Breast epithelium (tissue), 4 donors: Measurements from ENCODE around the gene RIMOC1. TPM values are rescaled to one million over a fixed set of nuclear protein-coding genes. Genes with fewer than 3 reads are reported as not detected.

Experiments
- DNase-seq, 2 donors: peaks; one replicate each; pipeline ENCODE4 v3.0.0-alpha.2; 2019; ENCODE audit warnings: low spot score in 2 of 2
- H3K27ac ChIP-seq, 2 donors: fragments of 200-600 bp; sonication (generic) in 1 of 2; one replicate each; pipeline ENCODE4 v1.5.1; 2016 to 2019; ENCODE audit warnings: mild to moderate bottlenecking in 1 of 2
- H3K27me3 ChIP-seq, 2 donors: fragments of 200-600 bp; sonication (generic) in 1 of 2; one replicate each; pipeline versions ENCODE4 v1.5.1 to v1.6.0; 2017 to 2019; ENCODE audit warnings: control low read depth in 1 of 2, mild to moderate bottlenecking in 1 of 2
- H3K36me3 ChIP-seq: fragments of 200-600 bp; one replicate; pipeline ENCODE4 v1.5.1; 2019
- H3K4me1 ChIP-seq, 2 donors: fragments of 200-600 bp; sonication (generic); one replicate each; pipeline ENCODE4 v1.5.1; 2016 to 2019; ENCODE audit warnings: control low read depth in 1 of 2
- H3K4me3 ChIP-seq, 3 donors: fragments of 200-600 bp; sonication (generic); 1 replicate in 2 of 3; 2 replicates in 1 of 3; pipeline ENCODE4 v1.5.1; 2016 to 2019; ENCODE audit warnings: mild to moderate bottlenecking in 3 of 3, moderate library complexity in 2 of 3
- H3K9me3 ChIP-seq, 2 donors: fragments of 200-600 bp; sonication (generic) in 1 of 2; one replicate each; pipeline ENCODE4 v1.5.1; 2016 to 2019; ENCODE audit warnings: control low read depth in 1 of 2
- POLR2A ChIP-seq: fragments of 450-650 bp; IDR thresholded peaks from one replicate; pipeline ENCODE4 v1.6.1; 2016; ENCODE audit warnings: antibody characterized with exemption, mild to moderate bottlenecking, moderate library complexity
- POLR2AphosphoS5 ChIP-seq, 3 donors: sonication (generic); formaldehyde crosslinking; IDR thresholded peaks; one replicate each; pipeline ENCODE4 v1.6.1; 2017; ENCODE audit warnings: antibody characterized with exemption in 3 of 3
- intact Hi-C: fragments of 100-400 bp; cut with DNase I; formaldehyde crosslinking; loops from one replicate; pipeline ENCODE4 v1.15.1; 2023; ENCODE audit warnings: low total_unique reads
- total RNA-seq, 3 donors: library from RNA; depleted of rRNA; stranded (reverse); fragments of >200 nt; gene quantifications; one replicate each; pipeline ENCODE4 v1.1.0, GENCODE V29; 2016
- TF ChIP-seq, protein P1 (sequence below), 3 donors: fragments of 450-650 bp; IDR thresholded peaks; one replicate each; pipeline ENCODE4 v1.5.1; 2016 to 2017; ENCODE audit warnings: antibody characterized with exemption in 3 of 3, mild to moderate bottlenecking in 3 of 3, moderate library complexity in 3 of 3

RIMOC1 gene
- total RNA-seq, 3 donors from 2014 or later, result 16.4 to 23.0 (median 21.7) TPM

DNA sequence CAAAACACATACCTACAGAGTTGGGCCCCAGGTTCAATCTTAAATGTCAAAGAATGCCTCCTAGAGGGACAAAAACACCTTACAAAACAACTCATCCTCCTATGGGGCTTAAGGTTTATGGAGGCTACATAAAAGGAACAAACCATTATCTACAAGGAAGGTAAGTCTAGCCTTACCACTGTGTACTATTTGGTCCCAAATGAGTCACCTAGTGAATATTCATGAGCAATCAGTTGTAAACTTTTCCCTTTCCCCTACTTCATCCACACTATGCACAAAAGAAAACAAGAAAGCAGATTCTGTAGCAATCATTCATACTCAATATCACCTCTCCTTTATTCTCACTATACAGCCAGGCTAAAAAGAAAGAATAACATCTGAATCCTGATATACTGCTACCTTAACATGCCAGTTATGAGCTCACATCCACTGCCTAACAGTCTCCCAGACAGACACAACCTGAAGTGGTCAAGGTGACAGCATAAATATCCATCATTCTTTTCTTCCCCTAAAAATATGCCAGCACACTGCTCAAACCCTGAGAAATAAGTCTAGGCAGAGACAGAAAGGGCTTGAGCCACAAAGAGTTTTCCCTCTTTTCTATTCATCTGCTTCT lies 40.2 kb upstream of the RIMOC1 start:
- H3K4me3 ChIP-seq, result no peak overlapping the region
- H3K4me1 ChIP-seq, result peaks cover 0 to 4% of the 10 kb centered on the region in 2 donors
- no peaks in the 10 kb centered on the region for H3K27me3 ChIP-seq
- intact Hi-C loops, result no loop called here
- no peak overlapping the region for H3K27ac ChIP-seq
- no peaks in the 10 kb centered on the region for H3K36me3 ChIP-seq
- no peaks in the 10 kb centered on the region for H3K9me3 ChIP-seq
- DNase-seq, result no peak
- TF ChIP-seq POLR2AphosphoS5 (IDR thresholded peaks at IDR 0.05) (no peak), POLR2A (no peak)
- TF ChIP-seq, protein P1, sequence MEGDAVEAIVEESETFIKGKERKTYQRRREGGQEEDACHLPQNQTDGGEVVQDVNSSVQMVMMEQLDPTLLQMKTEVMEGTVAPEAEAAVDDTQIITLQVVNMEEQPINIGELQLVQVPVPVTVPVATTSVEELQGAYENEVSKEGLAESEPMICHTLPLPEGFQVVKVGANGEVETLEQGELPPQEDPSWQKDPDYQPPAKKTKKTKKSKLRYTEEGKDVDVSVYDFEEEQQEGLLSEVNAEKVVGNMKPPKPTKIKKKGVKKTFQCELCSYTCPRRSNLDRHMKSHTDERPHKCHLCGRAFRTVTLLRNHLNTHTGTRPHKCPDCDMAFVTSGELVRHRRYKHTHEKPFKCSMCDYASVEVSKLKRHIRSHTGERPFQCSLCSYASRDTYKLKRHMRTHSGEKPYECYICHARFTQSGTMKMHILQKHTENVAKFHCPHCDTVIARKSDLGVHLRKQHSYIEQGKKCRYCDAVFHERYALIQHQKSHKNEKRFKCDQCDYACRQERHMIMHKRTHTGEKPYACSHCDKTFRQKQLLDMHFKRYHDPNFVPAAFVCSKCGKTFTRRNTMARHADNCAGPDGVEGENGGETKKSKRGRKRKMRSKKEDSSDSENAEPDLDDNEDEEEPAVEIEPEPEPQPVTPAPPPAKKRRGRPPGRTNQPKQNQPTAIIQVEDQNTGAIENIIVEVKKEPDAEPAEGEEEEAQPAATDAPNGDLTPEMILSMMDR (IDR thresholded peaks at IDR 0.05), result no peak

DNA sequence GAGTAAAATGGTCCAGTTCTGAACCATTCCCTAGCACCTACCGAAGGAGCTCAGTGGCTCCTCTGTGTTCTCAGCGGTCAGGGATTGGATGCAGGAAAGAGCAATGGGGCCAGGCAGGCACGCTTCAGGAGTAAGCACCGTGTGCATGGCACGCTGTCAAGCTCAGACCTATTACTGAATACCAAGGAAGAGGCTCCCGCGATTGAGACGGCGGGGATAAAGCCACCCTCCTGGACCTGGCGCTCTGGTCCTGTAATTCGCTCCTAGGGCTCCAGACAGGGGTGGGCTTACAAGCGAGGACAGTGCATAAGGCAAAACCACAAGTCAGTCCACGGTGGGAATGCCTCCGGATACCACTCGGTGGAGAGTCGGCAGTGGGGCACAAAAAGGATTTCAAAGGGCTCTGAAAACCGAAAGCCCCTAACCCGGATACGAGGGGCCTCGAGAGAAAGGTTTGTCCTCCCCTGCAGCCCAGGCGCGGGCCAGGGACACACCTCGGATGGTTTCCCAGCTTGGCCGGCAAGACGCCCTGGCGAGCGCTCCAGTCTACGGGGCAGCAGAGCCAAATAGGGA lies 34.9 kb upstream of the RIMOC1 start:
- TF ChIP-seq, protein P1 (IDR thresholded peaks at IDR 0.05), result no peak
- TF ChIP-seq POLR2AphosphoS5 (IDR thresholded peaks at IDR 0.05), result no peak
- TF ChIP-seq POLR2A, result no peak
- intact Hi-C loops, result no loop called here
- Histone ChIP-seq H3K36me3 (no peaks in the 10 kb centered on the region), H3K27me3 (no peaks in the 10 kb centered on the region), H3K4me1 (peaks cover 0 to 6% of the 10 kb centered on the region in 2 donors), H3K27ac (peak overlapping the region; percentile 94 to 96), H3K9me3 (no peaks in the 10 kb centered on the region), H3K4me3 (peak overlapping the region; percentile 62 to 95 (median 82))
- peak; percentile 61 to 65 for DNase-seq

DNA sequence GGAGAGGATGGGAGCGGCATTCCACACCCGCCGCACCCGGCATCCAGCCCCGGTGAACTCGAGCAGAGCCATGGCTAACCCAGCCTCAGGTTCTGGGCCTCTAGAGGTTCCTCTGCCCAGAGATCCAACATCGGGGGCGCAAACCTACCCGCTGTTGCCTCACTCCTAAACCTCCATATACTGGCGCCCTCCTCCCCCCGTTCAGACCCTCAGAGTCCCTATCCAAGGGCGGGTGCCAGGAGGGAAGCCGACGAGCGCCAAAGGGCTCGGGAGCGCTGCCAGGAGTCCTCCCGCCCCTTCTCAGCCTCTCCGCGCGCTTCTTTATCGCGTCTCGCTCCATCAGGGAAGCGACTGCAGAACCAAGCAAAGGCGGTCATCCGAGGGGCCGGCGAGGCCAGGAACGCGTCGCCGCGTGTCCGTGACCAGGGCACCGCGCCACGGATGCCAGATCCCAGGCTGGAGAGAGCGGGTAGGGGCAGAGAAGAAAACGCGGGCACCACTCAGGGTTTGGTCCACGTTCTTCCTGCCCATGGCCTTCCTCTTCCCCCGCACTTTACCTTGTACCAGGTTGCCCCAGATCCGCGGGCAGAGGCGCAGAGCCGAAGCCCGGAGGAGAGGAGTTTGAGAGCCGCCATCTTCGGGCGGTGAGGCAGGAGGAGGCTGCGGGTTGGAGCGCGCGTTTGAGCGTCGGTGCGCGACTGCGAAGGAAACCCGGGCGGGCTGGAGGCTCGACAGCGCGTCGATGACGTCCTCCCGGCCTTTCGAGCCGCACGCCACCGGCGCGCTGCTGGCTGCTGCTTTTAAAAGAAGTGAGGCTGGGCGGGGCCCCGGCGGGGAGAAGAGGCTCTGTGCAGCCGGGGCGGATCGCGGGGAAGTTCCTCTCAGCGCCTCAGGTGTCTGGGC lies 34.2 kb upstream of the RIMOC1 start, which contains the start of gene OXCT1:
Gene OXCT1 (minus strand): TSS at position 702 of the 903 bp plus-strand sequence. CDS start 67 bp downstream, at position 635.
- H3K4me3 ChIP-seq, result peak within 1 kb of the TSS; percentile 62 to 95 (median 82)
- TF ChIP-seq POLR2AphosphoS5 (IDR thresholded peaks at IDR 0.05) (peak; percentile 43 to 85 (median 83)), POLR2A (peak; percentile 52)
- TF ChIP-seq, protein P1 (IDR thresholded peaks at IDR 0.05), result no peak
- DNase-seq, result peak; percentile 76
- peak within 1 kb of the TSS; percentile 94 to 96 for H3K27ac ChIP-seq
- intact Hi-C loops, result no loop called here
- H3K4me1 ChIP-seq, result peaks cover 0 to 6% of the 10 kb centered on the region in 2 donors
- no peaks in the 10 kb centered on the region for H3K36me3 ChIP-seq
- no peaks in the 10 kb centered on the region for H3K27me3 ChIP-seq
- H3K9me3 ChIP-seq, result no peaks in the 10 kb centered on the region

DNA sequence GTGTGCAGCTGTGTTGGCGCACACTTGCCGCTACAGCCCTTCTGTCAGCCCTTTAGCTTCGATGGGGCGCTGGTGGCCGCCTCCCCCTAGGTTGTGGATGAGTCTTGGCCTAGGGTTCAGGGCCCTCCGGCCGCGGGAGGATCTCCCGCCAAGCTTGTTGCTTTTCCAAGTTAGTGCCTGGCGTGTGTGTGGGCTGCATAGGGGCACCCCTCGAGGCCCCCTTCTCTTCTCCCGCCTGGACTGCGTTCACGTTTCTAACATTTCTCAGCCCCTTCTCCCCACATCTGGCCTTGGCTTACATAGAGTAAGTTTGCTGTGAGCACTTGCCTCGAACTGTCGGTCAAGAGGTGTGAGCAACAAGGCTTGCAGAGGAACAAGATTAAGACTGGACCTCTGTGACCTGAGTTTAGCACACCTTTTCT lies 33.5 kb upstream of the RIMOC1 start:
- Histone ChIP-seq H3K36me3 (no peaks in the 10 kb centered on the region), H3K4me3 (peak overlapping the region; percentile 62 to 95 (median 82)), H3K9me3 (no peaks in the 10 kb centered on the region), H3K4me1 (peaks cover 0 to 6% of the 10 kb centered on the region in 2 donors), H3K27me3 (no peaks in the 10 kb centered on the region), H3K27ac (peak overlapping the region; percentile 94 to 96)
- TF ChIP-seq, protein P1 (IDR thresholded peaks at IDR 0.05), result no peak
- no peak for TF ChIP-seq POLR2A
- TF ChIP-seq POLR2AphosphoS5 (IDR thresholded peaks at IDR 0.05), result no peak
- DNase-seq, result no peak
- intact Hi-C loops, result no loop called here
